Fibroblast of the aortic adventitia (primary cell): Measurements from ENCODE around the gene SNRNP48. TPM values are rescaled to one million over a fixed set of nuclear protein-coding genes. Genes with fewer than 3 reads are reported as not detected.

ENCODE experiments used
- DNase-seq: peaks from one replicate; pipeline ENCODE4 v3.0.0-alpha.2; 2010; ENCODE audit warnings: low read depth
- H3K4me3 ChIP-seq: 2 replicates; pipeline ENCODE4 v1.5.1; 2011; ENCODE audit warnings: low read depth, mild to moderate bottlenecking, control low read depth, low read length, moderate library complexity
- CTCF ChIP-seq: IDR thresholded peaks from 2 replicates; pipeline ENCODE4 v1.5.1; 2011; ENCODE audit warnings: mild to moderate bottlenecking, low read length, control low read depth, inconsistent platforms; ENCODE audit not compliant: insufficient read depth
- total RNA-seq: library from RNA; depleted of rRNA; stranded (reverse); fragments of >200 nt; gene quantifications from 2 replicates; pipeline ENCODE4 v1.2.3, GENCODE V29; 2012; ENCODE audit warnings: low replicate concordance

SNRNP48 gene
- total RNA-seq, 1 donor: 15.3 TPM

GRCh38 chr6:7604506-7604905 lies 14.5 kb downstream of the SNRNP48 start:
- no peak for TF ChIP-seq CTCF
- DNase-seq: no peak
- no peak overlapping the region for H3K4me3 ChIP-seq

GRCh38 chr6:7615611-7616383 lies 25.8 kb downstream of the SNRNP48 start:
- peak; percentile 82 for TF ChIP-seq CTCF
- DNase-seq: peak; percentile 81
- H3K4me3 ChIP-seq: no peak overlapping the region

- peak; percentile 97 for DNase-seq
- H3K4me3 ChIP-seq: no peak overlapping the region
Measured at GRCh38 chr6:7617801-7618764, 28.1 kb downstream of the SNRNP48 start.

GRCh38 chr6:7621761-7622160 lies 31.8 kb downstream of the SNRNP48 start:
- TF ChIP-seq CTCF: no peak

More at GRCh38 chr6:7617801-7618764, 28.1 kb downstream of the SNRNP48 start:
- no peak for TF ChIP-seq CTCF

GRCh38 chr6:7624796-7625710 lies 35.1 kb downstream of the SNRNP48 start:
- no peak for DNase-seq
- TF ChIP-seq CTCF: no peak

More at GRCh38 chr6:7621761-7622160, 31.8 kb downstream of the SNRNP48 start:
- H3K4me3 ChIP-seq: no peak overlapping the region
- DNase-seq: peak; percentile 84

GRCh38 chr6:7628479-7628878 lies 38.5 kb downstream of the SNRNP48 start:
- peak; percentile 64 for DNase-seq
- TF ChIP-seq CTCF: no peak
- no peak overlapping the region for H3K4me3 ChIP-seq

More at GRCh38 chr6:7624796-7625710, 35.1 kb downstream of the SNRNP48 start:
- no peak overlapping the region for H3K4me3 ChIP-seq
